ENCODE data around the gene NATD1.

Gene NATD1

GRCh38 chr17:21249086-21249795 lies 4.0 kb downstream of the NATD1 start:
- TF ChIP-seq ELF4 (IDR thresholded peaks at IDR 0.05), result no peak
- no peak for TF ChIP-seq FOXK2 (IDR thresholded peaks at IDR 0.05)
- TF ChIP-seq NFRKB (IDR thresholded peaks at IDR 0.05), result no peak
- no peak for TF ChIP-seq TARDBP (IDR thresholded peaks at IDR 0.05)
- no peak for TF ChIP-seq SP1 (IDR thresholded peaks at IDR 0.05)
- no peak for TF ChIP-seq L3MBTL2 (conservative IDR thresholded peaks at IDR 0.05)
- no peak for TF ChIP-seq ZNF384 (IDR thresholded peaks at IDR 0.05)
- no peak for TF ChIP-seq CTBP1 (IDR thresholded peaks at IDR 0.05; ENCODE audit: borderline replicate concordance)
- no peak for TF ChIP-seq FOXA1 (IDR thresholded peaks at IDR 0.05)
- no peak for TF ChIP-seq SUZ12 (IDR thresholded peaks at IDR 0.05)
- TF ChIP-seq HDGF (IDR thresholded peaks at IDR 0.05; ENCODE audit: borderline replicate concordance), result no peak
- no peak for TF ChIP-seq ARNT (IDR thresholded peaks at IDR 0.05)
- TF ChIP-seq FOXM1 (IDR thresholded peaks at IDR 0.05; ENCODE audit: borderline replicate concordance), result no peak
- TF ChIP-seq LEF1 (IDR thresholded peaks at IDR 0.05; ENCODE audit: borderline replicate concordance), result no peak
- no peak for TF ChIP-seq PKNOX1 (IDR thresholded peaks at IDR 0.05)
- no peak for TF ChIP-seq BHLHE40 (IDR thresholded peaks at IDR 0.05; ENCODE audit: borderline replicate concordance)
- POLR2A ChIA-PET, result interaction anchor here (0.6 to 0.8 kb wide), 2 partner anchors 27 to 35 kb away, joined by 3 read pairs; partner anchors contain the start of gene TMEM11
- CTCF ChIA-PET, result interaction anchor here (1.0 kb wide), 1 partner anchor 9 kb away, joined by 3 read pairs; no protein-coding TSS in a partner anchor
- DNase-seq (ENCODE audit: extremely low spot score), result no peak

GRCh38 chr17:21248500-21248899 lies 4.7 kb downstream of the NATD1 start:
- TF ChIP-seq FOXK2 (IDR thresholded peaks at IDR 0.05) (no peak), PKNOX1 (IDR thresholded peaks at IDR 0.05) (no peak), LEF1 (IDR thresholded peaks at IDR 0.05; ENCODE audit: borderline replicate concordance) (no peak), NFRKB (IDR thresholded peaks at IDR 0.05) (no peak), SUZ12 (IDR thresholded peaks at IDR 0.05) (no peak), FOXA1 (IDR thresholded peaks at IDR 0.05) (no peak), CTBP1 (IDR thresholded peaks at IDR 0.05; ENCODE audit: borderline replicate concordance) (no peak), ARNT (IDR thresholded peaks at IDR 0.05) (no peak), HDGF (IDR thresholded peaks at IDR 0.05; ENCODE audit: borderline replicate concordance) (no peak), L3MBTL2 (conservative IDR thresholded peaks at IDR 0.05) (no peak), TARDBP (IDR thresholded peaks at IDR 0.05) (no peak), ELF4 (IDR thresholded peaks at IDR 0.05) (no peak), FOXM1 (IDR thresholded peaks at IDR 0.05; ENCODE audit: borderline replicate concordance) (no peak), ZNF384 (IDR thresholded peaks at IDR 0.05) (no peak), SP1 (IDR thresholded peaks at IDR 0.05) (no peak), BHLHE40 (IDR thresholded peaks at IDR 0.05; ENCODE audit: borderline replicate concordance) (no peak)
- ChIA-PET POLR2A (no interaction called here), CTCF (no interaction called here)
- no peak for DNase-seq (ENCODE audit: extremely low spot score)

- TF ChIP-seq CTBP1 (IDR thresholded peaks at IDR 0.05; ENCODE audit: borderline replicate concordance) (no peak), FOXA1 (IDR thresholded peaks at IDR 0.05) (no peak), PKNOX1 (IDR thresholded peaks at IDR 0.05) (no peak), BHLHE40 (IDR thresholded peaks at IDR 0.05; ENCODE audit: borderline replicate concordance) (no peak), SP1 (IDR thresholded peaks at IDR 0.05) (no peak), FOXM1 (IDR thresholded peaks at IDR 0.05; ENCODE audit: borderline replicate concordance) (no peak), ARNT (IDR thresholded peaks at IDR 0.05) (no peak), LEF1 (IDR thresholded peaks at IDR 0.05; ENCODE audit: borderline replicate concordance) (no peak), FOXK2 (IDR thresholded peaks at IDR 0.05) (no peak), L3MBTL2 (conservative IDR thresholded peaks at IDR 0.05) (no peak), TARDBP (IDR thresholded peaks at IDR 0.05) (no peak), NFRKB (IDR thresholded peaks at IDR 0.05) (no peak), ZNF384 (IDR thresholded peaks at IDR 0.05) (no peak), HDGF (IDR thresholded peaks at IDR 0.05; ENCODE audit: borderline replicate concordance) (no peak)
- DNase-seq (ENCODE audit: extremely low spot score), result no peak
- ChIA-PET POLR2A (interaction anchor here (1.2 kb wide), 1 partner anchor 28 kb away, joined by 3 read pairs; no protein-coding TSS in a partner anchor), CTCF (no interaction called here)
These were observed 5.5 kb downstream of the NATD1 start for GRCh38 chr17:21247552-21248258.

GRCh38 chr17:21246698-21247097 lies 6.5 kb downstream of the NATD1 start:
- ChIA-PET POLR2A (interaction anchor here (1.2 kb wide), 1 partner anchor 29 kb away, joined by 3 read pairs; no protein-coding TSS in a partner anchor), CTCF (no interaction called here)
- no peak for DNase-seq (ENCODE audit: extremely low spot score)

GRCh38 chr17:21245639-21246084 lies 7.5 kb downstream of the NATD1 start:
- TF ChIP-seq FOXM1 (IDR thresholded peaks at IDR 0.05; ENCODE audit: borderline replicate concordance) (no peak), TARDBP (IDR thresholded peaks at IDR 0.05) (no peak), BHLHE40 (IDR thresholded peaks at IDR 0.05; ENCODE audit: borderline replicate concordance) (no peak), NFRKB (IDR thresholded peaks at IDR 0.05) (no peak), CTBP1 (IDR thresholded peaks at IDR 0.05; ENCODE audit: borderline replicate concordance) (no peak), PKNOX1 (IDR thresholded peaks at IDR 0.05) (no peak), ARNT (IDR thresholded peaks at IDR 0.05) (no peak), HDGF (IDR thresholded peaks at IDR 0.05; ENCODE audit: borderline replicate concordance) (no peak), LEF1 (IDR thresholded peaks at IDR 0.05; ENCODE audit: borderline replicate concordance) (no peak), FOXK2 (IDR thresholded peaks at IDR 0.05) (no peak), SUZ12 (IDR thresholded peaks at IDR 0.05) (no peak), FOXA1 (IDR thresholded peaks at IDR 0.05) (no peak), SP1 (IDR thresholded peaks at IDR 0.05) (no peak), ZNF384 (IDR thresholded peaks at IDR 0.05) (no peak), ELF4 (IDR thresholded peaks at IDR 0.05) (no peak), L3MBTL2 (conservative IDR thresholded peaks at IDR 0.05) (no peak)
- DNase-seq (ENCODE audit: extremely low spot score), result no peak
- ChIA-PET CTCF (no interaction called here), POLR2A (no interaction called here)

More at GRCh38 chr17:21246698-21247097, 6.5 kb downstream of the NATD1 start:
- TF ChIP-seq FOXA1 (IDR thresholded peaks at IDR 0.05) (no peak), FOXK2 (IDR thresholded peaks at IDR 0.05) (no peak), TARDBP (IDR thresholded peaks at IDR 0.05) (no peak), LEF1 (IDR thresholded peaks at IDR 0.05; ENCODE audit: borderline replicate concordance) (no peak), HDGF (IDR thresholded peaks at IDR 0.05; ENCODE audit: borderline replicate concordance) (no peak), SUZ12 (IDR thresholded peaks at IDR 0.05) (no peak), ZNF384 (IDR thresholded peaks at IDR 0.05) (no peak), ARNT (IDR thresholded peaks at IDR 0.05) (no peak), CTBP1 (IDR thresholded peaks at IDR 0.05; ENCODE audit: borderline replicate concordance) (no peak), FOXM1 (IDR thresholded peaks at IDR 0.05; ENCODE audit: borderline replicate concordance) (no peak)

Measured in HEK293T (cell line).